Fibroblast of lung (primary cell): ENCODE measurements around the gene CDH12. TPM values are rescaled to one million over a fixed set of nuclear protein-coding genes. Genes with fewer than 3 reads are reported as not detected.
A peak's percentile ranks its signal among the peaks of the same experiment; 100 is the strongest.

Source experiments
- DNase-seq, 2 donors: peaks; one replicate each; pipeline versions ENCODE4 v3.0.0 to v3.0.0-alpha.2; 2010; ENCODE audit warnings: low read depth in 2 of 2
- H2AFZ ChIP-seq: 2 replicates; pipeline ENCODE4 v1.5.1; 2012; ENCODE audit warnings: low read length, control low read depth, inconsistent platforms
- H3K27ac ChIP-seq: 2 replicates; pipeline ENCODE4 v1.5.1; 2011; ENCODE audit warnings: low read length, control low read depth; ENCODE audit not compliant: insufficient read depth
- H3K27me3 ChIP-seq: 2 replicates; pipeline ENCODE4 v1.5.1; 2011; ENCODE audit warnings: mild to moderate bottlenecking, low read length; ENCODE audit not compliant: control insufficient read depth, insufficient read depth
- H3K36me3 ChIP-seq: 2 replicates; pipeline ENCODE4 v1.5.1; 2011; ENCODE audit warnings: low read length; ENCODE audit not compliant: control insufficient read depth, insufficient read depth
- H3K4me1 ChIP-seq: 2 replicates; pipeline ENCODE4 v1.5.1; 2011; ENCODE audit warnings: low read length; ENCODE audit not compliant: control insufficient read depth, insufficient read depth; ENCODE audit errors: extremely low read depth
- H3K4me2 ChIP-seq: 2 replicates; pipeline ENCODE4 v1.5.1; 2011; ENCODE audit warnings: low read length, control low read depth; ENCODE audit not compliant: insufficient read depth; ENCODE audit errors: extremely low read depth
- H3K4me3 ChIP-seq, 4 experiments: fragments of 200-600 bp in 1 of 4; sonication (generic) in 1 of 4; replicated peaks in 1 of 4; 2 replicates each; pipeline ENCODE4 v1.5.1; 2011 to 2016; ENCODE audit warnings: low read length in 4 of 4, low read depth in 3 of 4, mild to moderate bottlenecking in 3 of 4, control low read depth in 2 of 4, inconsistent platforms in 1 of 4, mixed read lengths in 1 of 4; ENCODE audit not compliant: insufficient read depth in 1 of 4; ENCODE audit errors: control extremely low read depth in 1 of 4
- H3K79me2 ChIP-seq: 2 replicates; pipeline ENCODE4 v1.5.1; 2012; ENCODE audit warnings: mild to moderate bottlenecking, low read length, inconsistent platforms; ENCODE audit not compliant: control insufficient read depth, insufficient read depth
- H3K9ac ChIP-seq: 2 replicates; pipeline ENCODE4 v1.5.1; 2011; ENCODE audit warnings: mild to moderate bottlenecking, low read length, control low read depth; ENCODE audit not compliant: insufficient read depth
- H3K9me3 ChIP-seq: 2 replicates; pipeline ENCODE4 v1.5.1; 2012; ENCODE audit warnings: low read depth, low read length; ENCODE audit not compliant: control insufficient read depth, insufficient read depth
- H4K20me1 ChIP-seq: 2 replicates; pipeline ENCODE4 v1.5.1; 2011; ENCODE audit warnings: low read length; ENCODE audit not compliant: control insufficient read depth, insufficient read depth; ENCODE audit errors: extremely low read depth
- CTCF ChIP-seq, 2 donors: IDR thresholded peaks in 1 of 2; conservative IDR thresholded peaks in 1 of 2; 1 replicate in 1 of 2; 2 replicates in 1 of 2; pipeline ENCODE4 v1.5.1; 2011 to 2012; ENCODE audit warnings: low read length in 2 of 2, control low read depth in 1 of 2, inconsistent platforms in 1 of 2, low read depth in 1 of 2, mild to moderate bottlenecking in 1 of 2
- EZH2 ChIP-seq: IDR thresholded peaks from 2 replicates; pipeline ENCODE4 v1.5.1; 2012; ENCODE audit warnings: low read length, control low read depth, mild to moderate bottlenecking; ENCODE audit errors: missing control alignments
- polyA plus RNA-seq, 2 donors: library from polyadenylated mRNA; depleted of rRNA in 1 of 2; stranded (reverse) in 1 of 2; unstranded in 1 of 2; fragments of >200 nt; gene quantifications; 2 replicates each; pipeline ENCODE4 v1.2.1, GENCODE V29; 2011 to 2012; ENCODE audit warnings: missing spikeins in 1 of 2
- total RNA-seq: library from RNA; depleted of rRNA; stranded (reverse); fragments of >200 nt; gene quantifications from 2 replicates; pipeline ENCODE4 v1.2.1, GENCODE V29; 2014

CDH12 gene
- total and polyA plus RNA-seq, 2 donors (not counting 1 experiment from before 2014, with no cell fraction given): 0.02 TPM; not detected in 1

- no peak overlapping the region for H2AFZ ChIP-seq
Measured at GRCh38 chr5:22596404-22596970, 256.7 kb downstream of the CDH12 start.

GRCh38 chr5:22594491-22594890 is 258.7 kb downstream of the CDH12 start:
- H3K79me2 ChIP-seq: no peaks in the 10 kb centered on the region
- H3K4me2 ChIP-seq: no peak overlapping the region
- no peaks in the 10 kb centered on the region for H4K20me1 ChIP-seq
- no peaks in the 10 kb centered on the region for H3K9me3 ChIP-seq
- H3K36me3 ChIP-seq: no peaks in the 10 kb centered on the region
- no peak overlapping the region for H2AFZ ChIP-seq
- no peaks in the 10 kb centered on the region for H3K4me1 ChIP-seq
- no peaks in the 10 kb centered on the region for H3K27me3 ChIP-seq
- H3K4me3 ChIP-seq: no peak overlapping the region
- peak in 1 of 2 donors; percentile 18 for DNase-seq
- TF ChIP-seq CTCF (conservative IDR thresholded peaks at IDR 0.05 in 1 of 2, IDR thresholded peaks at IDR 0.05 in 1 of 2; ENCODE audit: low read depth in 1 of 2, low read length in 2 of 2) (no peak), EZH2 (no peak)
- H3K9ac ChIP-seq: no peak overlapping the region
- H3K27ac ChIP-seq: no peak overlapping the region

More at GRCh38 chr5:22596404-22596970, 256.7 kb downstream of the CDH12 start:
- no peak overlapping the region for H3K9ac ChIP-seq
- H3K27ac ChIP-seq: no peak overlapping the region
- TF ChIP-seq CTCF (conservative IDR thresholded peaks at IDR 0.05 in 1 of 2, IDR thresholded peaks at IDR 0.05 in 1 of 2; ENCODE audit: low read depth in 1 of 2, low read length in 2 of 2) (no peak), EZH2 (no peak)
- H3K36me3 ChIP-seq: no peaks in the 10 kb centered on the region
- no peaks in the 10 kb centered on the region for H3K4me1 ChIP-seq
- H3K4me2 ChIP-seq: no peak overlapping the region
- no peak overlapping the region for H3K4me3 ChIP-seq
- H4K20me1 ChIP-seq: no peaks in the 10 kb centered on the region
- no peaks in the 10 kb centered on the region for H3K9me3 ChIP-seq
- no peaks in the 10 kb centered on the region for H3K79me2 ChIP-seq
- DNase-seq: peak; percentile 83 to 86
- H3K27me3 ChIP-seq: no peaks in the 10 kb centered on the region

GRCh38 chr5:22593592-22593991 is 259.6 kb downstream of the CDH12 start:
- Histone ChIP-seq H3K79me2 (no peaks in the 10 kb centered on the region), H3K27ac (no peak overlapping the region), H3K27me3 (no peaks in the 10 kb centered on the region), H3K9me3 (no peaks in the 10 kb centered on the region), H2AFZ (no peak overlapping the region), H3K4me1 (no peaks in the 10 kb centered on the region), H3K36me3 (no peaks in the 10 kb centered on the region), H3K4me2 (no peak overlapping the region), H3K9ac (no peak overlapping the region), H4K20me1 (no peaks in the 10 kb centered on the region), H3K4me3 (no peak overlapping the region)
- DNase-seq: no peak
- TF ChIP-seq EZH2 (no peak), CTCF (conservative IDR thresholded peaks at IDR 0.05 in 1 of 2, IDR thresholded peaks at IDR 0.05 in 1 of 2; ENCODE audit: low read depth in 1 of 2, low read length in 2 of 2) (no peak)
